GM18517 (cell line): ENCODE measurements around the gene C11orf24.
"Not testable (repeated sequence)": the region's sequence is repeated elsewhere in the genome, so short reads cannot be mapped to it uniquely, and the experiment has no call there.

Source experiments
- ATAC-seq: cut with Tn5 transposase; IDR thresholded peaks from one replicate; pipeline ENCODE4 v1.9.1; 2021; ENCODE audit warnings: mild to moderate bottlenecking, moderate library complexity; ENCODE audit not compliant: unreplicated experiment

C11orf24 gene

GRCh38 chr11:68299517-68299879 lies 27.7 kb upstream of the C11orf24 start:
- not testable (repeated sequence) for ATAC-seq

- ATAC-seq: no peak
Measured at GRCh38 chr11:68298659-68299516, 27.1 kb upstream of the C11orf24 start.

- no peak for ATAC-seq
Measured at GRCh38 chr11:68297812-68298658, 26.3 kb upstream of the C11orf24 start.

GRCh38 chr11:68297494-68297811 lies 25.7 kb upstream of the C11orf24 start:
- no peak for ATAC-seq

- no peak for ATAC-seq
Measured at GRCh38 chr11:68297052-68297378, 25.2 kb upstream of the C11orf24 start.

- no peak for ATAC-seq
Measured at GRCh38 chr11:68296344-68297051, 24.7 kb upstream of the C11orf24 start.

- no peak for ATAC-seq
Measured at GRCh38 chr11:68295940-68296339, 24.2 kb upstream of the C11orf24 start.

GRCh38 chr11:68295271-68295670 lies 23.5 kb upstream of the C11orf24 start:
- no peak for ATAC-seq

- no peak for ATAC-seq
Measured at GRCh38 chr11:68293708-68294107, 21.9 kb upstream of the C11orf24 start.

- ATAC-seq: no peak
Measured at GRCh38 chr11:68289456-68289855, 17.7 kb upstream of the C11orf24 start.

GRCh38 chr11:68287419-68287818 lies 15.6 kb upstream of the C11orf24 start:
- ATAC-seq: no peak

- ATAC-seq: not testable (repeated sequence)
Measured at GRCh38 chr11:68284588-68284987, 12.8 kb upstream of the C11orf24 start.

- no peak for ATAC-seq
Measured at GRCh38 chr11:68282861-68283230, 11.1 kb upstream of the C11orf24 start.

- ATAC-seq: peak; percentile 70
Measured at GRCh38 chr11:68282141-68282860, 10.5 kb upstream of the C11orf24 start.

- no peak for ATAC-seq
Measured at GRCh38 chr11:68279676-68280075, 7.9 kb upstream of the C11orf24 start.

GRCh38 chr11:68276861-68277260 lies 5.1 kb upstream of the C11orf24 start:
- no peak for ATAC-seq

GRCh38 chr11:68275721-68276507 lies 4.1 kb upstream of the C11orf24 start:
- no peak for ATAC-seq

GRCh38 chr11:68274306-68274705 lies 2.5 kb upstream of the C11orf24 start:
- ATAC-seq: no peak

GRCh38 chr11:68273026-68273738 lies 1.4 kb upstream of the C11orf24 start:
- no peak for ATAC-seq
